Measurements from ENCODE around the gene OR56A4. TPM values are rescaled to one million over a fixed set of nuclear protein-coding genes. Genes with fewer than 3 reads are reported as not detected.

OR56A4 gene
- total RNA-seq, 2 experiments from 2014 or later, result not detected

- Histone ChIP-seq H3K4me1 (ENCODE audit: insufficient read depth, low read length) (no peaks in the 10 kb centered on the region), H3K36me3 (ENCODE audit: insufficient read depth, low read length) (no peaks in the 10 kb centered on the region), H3K27ac (ENCODE audit: low read depth in 1 of 2, low read length in 2 of 2) (no peak overlapping the region), H3K9me3 (ENCODE audit: control insufficient read depth in 1 of 2, insufficient read depth in 1 of 2, low read length in 2 of 2) (no peaks in the 10 kb centered on the region), H3K27me3 (ENCODE audit: control insufficient read depth in 1 of 2, insufficient read depth in 2 of 2, low read length in 2 of 2) (no peaks in the 10 kb centered on the region), H3K4me3 (ENCODE audit: low read length) (no peak overlapping the region)
- no peak overlapping the region for H3K27ac Mint-ChIP-seq
- H3K4me3 Mint-ChIP-seq, result no peak overlapping the region
- no peaks in the 10 kb centered on the region for H3K9me3 Mint-ChIP-seq
- ATAC-seq (ENCODE audit: poor library complexity) (no peak), DNase-seq (peak in 3 of 14 experiments; percentile 1 to 24 (median 12))
- POLR2A ChIA-PET, result no interaction called here
- TF ChIP-seq CTCF (IDR thresholded peaks at IDR 0.05), result no peak
- no peaks in the 10 kb centered on the region for H3K4me1 Mint-ChIP-seq (ENCODE audit: low read depth)
- H3K27me3 Mint-ChIP-seq, result peaks cover 3% of the 10 kb centered on the region
- CTCF ChIA-PET, result no interaction called here
- H3K36me3 Mint-ChIP-seq (ENCODE audit: low read depth), result no peaks in the 10 kb centered on the region
- intact Hi-C loops (cut with DNase I, micrococcal nuclease), result no loop called here
Measured at GRCh38 chr11:5973530-5973929, 33.2 kb downstream of the OR56A4 start.

- CTCF ChIA-PET, result no interaction called here
- POLR2A ChIA-PET, result no interaction called here
- Histone ChIP-seq H3K27me3 (ENCODE audit: control insufficient read depth in 1 of 2, insufficient read depth in 2 of 2, low read length in 2 of 2) (peaks cover 0 to 3% of the 10 kb centered on the region in 2 experiments), H3K9me3 (ENCODE audit: control insufficient read depth in 1 of 2, insufficient read depth in 1 of 2, low read length in 2 of 2) (peaks cover 0 to 3% of the 10 kb centered on the region in 2 experiments), H3K4me1 (ENCODE audit: insufficient read depth, low read length) (no peaks in the 10 kb centered on the region), H3K27ac (ENCODE audit: low read depth in 1 of 2, low read length in 2 of 2) (no peak within 1 kb of the TSS), H3K4me3 (ENCODE audit: low read length) (no peak within 1 kb of the TSS), H3K36me3 (ENCODE audit: insufficient read depth, low read length) (no peaks in the 10 kb centered on the region)
- peaks cover 14% of the 10 kb centered on the region for H3K27me3 Mint-ChIP-seq
- H3K4me3 Mint-ChIP-seq, result no peak within 1 kb of the TSS
- DNase-seq, result no peak
- H3K27ac Mint-ChIP-seq, result no peak within 1 kb of the TSS
- H3K9me3 Mint-ChIP-seq, result peaks cover 7% of the 10 kb centered on the region
- no peak for ATAC-seq (ENCODE audit: poor library complexity)
- intact Hi-C loops (cut with DNase I, micrococcal nuclease), result no loop called here
- no peak for TF ChIP-seq CTCF (IDR thresholded peaks at IDR 0.05)
- peaks cover 5% of the 10 kb centered on the region for H3K36me3 Mint-ChIP-seq (ENCODE audit: low read depth)
- no peaks in the 10 kb centered on the region for H3K4me1 Mint-ChIP-seq (ENCODE audit: low read depth)
Measured at GRCh38 chr11:5968394-5968793, 38.4 kb downstream of the OR56A4 start, which contains the start of gene OR56A5. OR56A5 (minus strand) TSS chr11:5968494; CDS start chr11:5968494, 0 bp downstream.

- no peak for DNase-seq
- intact Hi-C loops (cut with DNase I, micrococcal nuclease), result no loop called here
- ATAC-seq (ENCODE audit: poor library complexity), result no peak
- peaks cover 6% of the 10 kb centered on the region for H3K36me3 Mint-ChIP-seq (ENCODE audit: low read depth)
- peaks cover 11% of the 10 kb centered on the region for H3K9me3 Mint-ChIP-seq
- ChIA-PET CTCF (no interaction called here), POLR2A (no interaction called here)
- Histone ChIP-seq H3K9me3 (ENCODE audit: control insufficient read depth in 1 of 2, insufficient read depth in 1 of 2, low read length in 2 of 2) (peaks cover under 1 to 10% of the 10 kb centered on the region in 2 experiments), H3K27ac (ENCODE audit: low read depth in 1 of 2, low read length in 2 of 2) (no peak overlapping the region), H3K4me1 (ENCODE audit: insufficient read depth, low read length) (no peaks in the 10 kb centered on the region), H3K27me3 (ENCODE audit: control insufficient read depth in 1 of 2, insufficient read depth in 2 of 2, low read length in 2 of 2) (peaks cover 0 to 3% of the 10 kb centered on the region in 2 experiments), H3K36me3 (ENCODE audit: insufficient read depth, low read length) (no peaks in the 10 kb centered on the region), H3K4me3 (ENCODE audit: low read length) (no peak overlapping the region)
- H3K27ac Mint-ChIP-seq, result no peak overlapping the region
- H3K4me1 Mint-ChIP-seq (ENCODE audit: low read depth), result no peaks in the 10 kb centered on the region
- H3K4me3 Mint-ChIP-seq, result no peak overlapping the region
- H3K27me3 Mint-ChIP-seq, result peaks cover 14% of the 10 kb centered on the region
- no peak for TF ChIP-seq CTCF (IDR thresholded peaks at IDR 0.05)
Measured at GRCh38 chr11:5967708-5968107, 39.0 kb downstream of the OR56A4 start.
